GM23338 (cell line): Measurements from ENCODE around the gene CYB5D1. TPM values are rescaled to one million over a fixed set of nuclear protein-coding genes. Genes with fewer than 3 reads are reported as not detected.

Experiments used
- ATAC-seq: fragments of 200-7000 bp; cut with Tn5 transposase; 3 replicates; pipeline ENCODE4 v1.9.1; 2020
- DNase-seq: peaks from one replicate; pipeline ENCODE4 v3.0.0-alpha.2; 2015; ENCODE audit warnings: low spot score
- H2AFZ ChIP-seq: fragments of 200-600 bp; sonication (generic); 2 replicates; pipeline ENCODE4 v1.8.0; 2016; ENCODE audit warnings: antibody characterized with exemption, mild to moderate bottlenecking, moderate library complexity
- H3F3A ChIP-seq: fragments of 200-600 bp; sonication (generic); replicated peaks from 2 replicates; pipeline ENCODE4 v1.8.0; 2017; ENCODE audit warnings: antibody characterized with exemption, mixed run types, low read depth
- H3K27ac ChIP-seq: fragments of 200-600 bp; sonication (generic); 2 replicates; pipeline ENCODE4 v1.6.1; 2016; ENCODE audit warnings: low read depth
- H3K27me3 ChIP-seq: fragments of 200-600 bp; sonication (generic); 2 replicates; pipeline ENCODE4 v1.8.0; 2016; ENCODE audit warnings: mild to moderate bottlenecking, mixed run types, moderate library complexity; ENCODE audit not compliant: insufficient read depth
- H3K36me3 ChIP-seq: fragments of 200-600 bp; sonication (generic); 2 replicates; pipeline ENCODE4 v1.8.0; 2016; ENCODE audit warnings: mild to moderate bottlenecking; ENCODE audit not compliant: insufficient read depth
- H3K4me1 ChIP-seq: fragments of 200-600 bp; sonication (generic); 2 replicates; pipeline ENCODE4 v1.8.0; 2016; ENCODE audit warnings: mild to moderate bottlenecking, moderate library complexity; ENCODE audit not compliant: insufficient read depth
- H3K4me2 ChIP-seq: fragments of 200-600 bp; sonication (generic); 2 replicates; pipeline ENCODE4 v1.7.1; 2017; ENCODE audit warnings: mixed run types
- H3K4me3 ChIP-seq: fragments of 200-600 bp; sonication (generic); 2 replicates; pipeline ENCODE4 v1.6.1; 2016; ENCODE audit warnings: mixed run types
- H3K79me2 ChIP-seq: fragments of 200-600 bp; sonication (generic); replicated peaks from 2 replicates; pipeline ENCODE4 v1.8.0; 2017; ENCODE audit warnings: mild to moderate bottlenecking; ENCODE audit not compliant: insufficient read depth
- H3K9me2 ChIP-seq: fragments of 200-600 bp; sonication (generic); 2 replicates; pipeline ENCODE4 v1.8.0; 2017; ENCODE audit not compliant: insufficient read depth
- H4K20me1 ChIP-seq: fragments of 200-600 bp; sonication (generic); replicated peaks from 2 replicates; pipeline ENCODE4 v1.8.0; 2017; ENCODE audit warnings: mild to moderate bottlenecking; ENCODE audit not compliant: insufficient read depth
- H3K27ac Mint-ChIP-seq: 2 replicates; pipeline ENCODE4 v1.8.0; 2020; ENCODE audit warnings: inconsistent platforms, mild to moderate bottlenecking, moderate library complexity, mixed read lengths
- H3K27me3 Mint-ChIP-seq: 3 replicates; pipeline ENCODE4 v1.8.0; 2022; ENCODE audit warnings: low read depth, mild to moderate bottlenecking, moderate library complexity, mixed read lengths, inconsistent platforms; ENCODE audit not compliant: insufficient read depth, poor library complexity
- H3K36me3 Mint-ChIP-seq: 3 replicates; pipeline ENCODE4 v1.8.0; 2021; ENCODE audit warnings: low read depth, mild to moderate bottlenecking, inconsistent platforms, moderate library complexity, mixed read lengths
- H3K4me1 Mint-ChIP-seq: 3 replicates; pipeline ENCODE4 v1.8.0; 2020; ENCODE audit warnings: mild to moderate bottlenecking, inconsistent platforms, mixed read lengths
- H3K4me3 Mint-ChIP-seq: 3 replicates; pipeline ENCODE4 v1.8.0; 2021; ENCODE audit warnings: moderate library complexity, mild to moderate bottlenecking, inconsistent platforms, mixed read lengths
- H3K9me3 Mint-ChIP-seq: 3 replicates; pipeline ENCODE4 v1.8.0; 2020; ENCODE audit warnings: moderate library complexity, mild to moderate bottlenecking, inconsistent platforms, mixed read lengths
- CREB1 ChIP-seq: fragments of 250-450 bp; sonication (Bioruptor Pico); IDR thresholded peaks from 2 replicates; pipeline ENCODE4 v1.5.0; 2020; ENCODE audit warnings: low read depth, mild to moderate bottlenecking, moderate library complexity
- EZH2 ChIP-seq: fragments of 200-600 bp; sonication (generic); IDR thresholded peaks from one replicate; pipeline ENCODE4 v1.8.0; 2017; ENCODE audit warnings: antibody characterized with exemption, mild to moderate bottlenecking, low read depth; ENCODE audit not compliant: unreplicated experiment
- EZH2phosphoT487 ChIP-seq: fragments of 200-600 bp; sonication (generic); IDR thresholded peaks from one replicate; pipeline ENCODE4 v1.8.1; 2018; ENCODE audit warnings: antibody characterized with exemption; ENCODE audit not compliant: unreplicated experiment
- JUNB ChIP-seq: IDR thresholded peaks from one replicate; pipeline ENCODE4 v1.6.1; 2016; ENCODE audit warnings: antibody characterized with exemption; ENCODE audit not compliant: unreplicated experiment
- NANOG ChIP-seq: IDR thresholded peaks from 2 replicates; pipeline ENCODE4 v1.6.1; 2016; ENCODE audit warnings: antibody characterized with exemption, borderline replicate concordance
- ZNF114 ChIP-seq: fragments of 250-450 bp; sonication (Bioruptor Pico); IDR thresholded peaks from 2 replicates; pipeline ENCODE4 v1.5.0; 2020; ENCODE audit warnings: mild to moderate bottlenecking, moderate library complexity
- ZNF331 ChIP-seq: fragments of 250-450 bp; sonication (Bioruptor Pico); IDR thresholded peaks from 2 replicates; pipeline ENCODE4 v1.5.0; 2020; ENCODE audit warnings: low read depth, mild to moderate bottlenecking, moderate library complexity
- polyA plus RNA-seq: library from polyadenylated mRNA; unstranded; fragments of >200 nt; fragmentation: Nextera tagmentation; extraction: Ambion mirVana; gene quantifications from 2 replicates; pipeline ENCODE4 v1.2.1, GENCODE V29; 2016
- total RNA-seq: library from RNA; depleted of rRNA; stranded (reverse); fragments of >200 nt; shearing (Covaris generic); gene quantifications from 2 replicates; pipeline ENCODE4 v1.2.3, GENCODE V29; 2014
- TF ChIP-seq, protein P1 (sequence below), 2 experiments: fragments of 200-600 bp in 1 of 2; sonication (generic) in 1 of 2; conservative IDR thresholded peaks; 2 replicates each; pipeline versions ENCODE4 v1.5.1 to v1.6.1; 2016 to 2017; ENCODE audit warnings: antibody characterized with exemption in 2 of 2, low read depth in 2 of 2, mild to moderate bottlenecking in 2 of 2, moderate library complexity in 1 of 2

CYB5D1 gene
- total and polyA plus RNA-seq, 2 experiments from 2014 or later: 3.5 to 8.4 TPM

DNA sequence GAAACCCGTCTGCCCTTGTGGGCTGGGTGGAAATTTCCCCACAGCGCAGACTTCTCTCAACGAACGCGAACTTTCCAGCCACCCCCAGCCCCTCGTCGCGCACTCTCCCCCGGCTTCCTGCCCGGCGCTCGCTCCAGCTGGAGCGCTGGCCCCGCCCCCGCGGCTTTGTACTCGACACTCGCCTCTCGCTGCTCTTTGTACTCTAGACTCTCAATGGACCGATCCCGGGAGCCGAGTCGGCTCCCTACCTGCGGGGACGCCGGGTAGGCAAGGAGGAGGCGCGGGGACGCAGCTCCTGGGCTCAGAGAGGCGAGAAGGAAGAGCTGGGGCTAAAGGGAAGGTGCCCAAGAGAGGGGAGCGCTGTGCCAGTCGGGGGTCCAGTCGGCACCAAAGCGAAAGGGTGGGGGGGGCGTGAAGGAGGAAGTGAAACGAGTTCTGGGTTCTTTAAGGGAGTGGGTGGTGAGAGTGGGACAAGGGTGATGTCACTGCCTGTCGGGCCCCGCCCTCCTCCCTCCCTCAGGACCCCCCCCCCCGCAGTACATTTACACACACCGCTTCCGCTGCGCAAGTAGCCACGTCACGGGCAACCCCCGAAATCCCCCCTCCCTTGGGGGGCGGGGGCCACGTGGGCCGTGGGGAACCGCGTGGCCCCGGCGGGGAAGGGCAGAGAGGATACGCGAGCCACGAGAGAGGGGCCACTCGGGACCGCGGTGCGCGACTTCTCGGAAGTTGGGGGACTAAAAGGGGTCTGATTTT lies 14.1 kb upstream of the CYB5D1 start (continued):
- TF ChIP-seq ZNF331 (CRISPR knock-in tag) (no peak), ZNF114 (CRISPR knock-in tag) (no peak)
- TF ChIP-seq, protein P1, sequence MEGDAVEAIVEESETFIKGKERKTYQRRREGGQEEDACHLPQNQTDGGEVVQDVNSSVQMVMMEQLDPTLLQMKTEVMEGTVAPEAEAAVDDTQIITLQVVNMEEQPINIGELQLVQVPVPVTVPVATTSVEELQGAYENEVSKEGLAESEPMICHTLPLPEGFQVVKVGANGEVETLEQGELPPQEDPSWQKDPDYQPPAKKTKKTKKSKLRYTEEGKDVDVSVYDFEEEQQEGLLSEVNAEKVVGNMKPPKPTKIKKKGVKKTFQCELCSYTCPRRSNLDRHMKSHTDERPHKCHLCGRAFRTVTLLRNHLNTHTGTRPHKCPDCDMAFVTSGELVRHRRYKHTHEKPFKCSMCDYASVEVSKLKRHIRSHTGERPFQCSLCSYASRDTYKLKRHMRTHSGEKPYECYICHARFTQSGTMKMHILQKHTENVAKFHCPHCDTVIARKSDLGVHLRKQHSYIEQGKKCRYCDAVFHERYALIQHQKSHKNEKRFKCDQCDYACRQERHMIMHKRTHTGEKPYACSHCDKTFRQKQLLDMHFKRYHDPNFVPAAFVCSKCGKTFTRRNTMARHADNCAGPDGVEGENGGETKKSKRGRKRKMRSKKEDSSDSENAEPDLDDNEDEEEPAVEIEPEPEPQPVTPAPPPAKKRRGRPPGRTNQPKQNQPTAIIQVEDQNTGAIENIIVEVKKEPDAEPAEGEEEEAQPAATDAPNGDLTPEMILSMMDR (conservative IDR thresholded peaks at IDR 0.05; ENCODE audit: low read depth in 2 of 2): no peak

DNA sequence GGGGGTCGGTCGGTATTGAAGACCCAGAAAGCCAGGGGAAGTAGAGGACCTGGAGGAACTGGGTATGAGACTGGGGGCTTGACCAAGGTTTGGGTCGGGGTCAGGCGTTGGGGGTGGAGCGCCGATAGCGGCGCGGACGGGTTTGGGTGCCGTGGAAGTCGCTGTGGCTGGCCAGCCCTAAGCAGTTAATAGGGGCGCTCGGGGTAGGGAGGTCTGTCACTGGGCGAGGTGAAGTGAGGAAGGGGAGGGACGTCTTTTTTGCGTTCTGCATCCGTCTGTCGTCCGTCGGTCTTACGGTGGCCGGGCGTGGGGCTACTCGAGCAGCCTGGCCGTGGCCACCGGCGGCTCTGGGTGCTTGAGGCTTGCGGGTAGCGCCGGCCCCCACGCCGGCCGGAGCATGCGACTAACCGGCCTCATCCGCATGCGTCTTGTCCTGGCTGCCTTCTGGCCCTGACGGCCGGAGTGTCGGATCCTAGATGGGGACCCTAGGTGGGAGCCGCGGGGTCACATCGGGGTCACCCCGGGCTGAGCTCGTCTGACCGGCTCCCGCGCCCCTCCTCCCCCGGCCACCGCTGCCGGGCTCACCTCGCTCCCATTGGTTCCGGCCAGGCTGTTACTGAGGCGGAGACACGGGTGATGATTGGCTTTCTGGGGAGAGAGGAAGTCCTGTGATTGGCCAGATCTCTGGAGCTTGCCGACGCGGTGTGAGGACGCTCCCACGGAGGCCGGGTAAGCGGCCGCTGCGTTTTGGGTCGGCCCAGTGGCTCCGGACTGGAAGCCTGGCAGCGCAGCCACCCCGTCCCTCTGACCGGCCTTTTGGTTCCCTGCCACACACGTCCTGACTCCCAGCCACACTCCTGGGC lies 13.3 kb upstream of the CYB5D1 start:
- Histone ChIP-seq H3K27me3 (peaks cover 83% of the 10 kb centered on the region), H2AFZ (peak overlapping the region; percentile 76), H3K9me2 (no peaks in the 10 kb centered on the region), H3K4me1 (peaks cover 11% of the 10 kb centered on the region; the same call in 1 of the 2 replicates), H3K36me3 (peaks cover 6% of the 10 kb centered on the region; the same call in 1 of the 2 replicates), H3F3A (peaks cover 8% of the 10 kb centered on the region; the same call in 1 of the 2 replicates), H4K20me1 (peaks cover 13% of the 10 kb centered on the region), H3K4me2 (peak overlapping the region; percentile 99), H3K27ac (no peak overlapping the region), H3K79me2 (no peaks in the 10 kb centered on the region), H3K4me3 (peak overlapping the region; percentile 94)
- Mint-ChIP-seq H3K4me1 (peaks cover 20% of the 10 kb centered on the region), H3K27ac (no peak overlapping the region), H3K4me3 (peak overlapping the region; percentile 88), H3K9me3 (no peaks in the 10 kb centered on the region; the same call in 2 of the 3 replicates), H3K36me3 (peaks cover 2% of the 10 kb centered on the region; the same call in 1 of the 3 replicates), H3K27me3 (peaks cover 55% of the 10 kb centered on the region)
- peak; percentile 79 for TF ChIP-seq CREB1 (CRISPR knock-in tag)
- TF ChIP-seq JUNB: no peak
- ATAC-seq: peak; percentile 72
- peak; percentile 97 for DNase-seq

DNA sequence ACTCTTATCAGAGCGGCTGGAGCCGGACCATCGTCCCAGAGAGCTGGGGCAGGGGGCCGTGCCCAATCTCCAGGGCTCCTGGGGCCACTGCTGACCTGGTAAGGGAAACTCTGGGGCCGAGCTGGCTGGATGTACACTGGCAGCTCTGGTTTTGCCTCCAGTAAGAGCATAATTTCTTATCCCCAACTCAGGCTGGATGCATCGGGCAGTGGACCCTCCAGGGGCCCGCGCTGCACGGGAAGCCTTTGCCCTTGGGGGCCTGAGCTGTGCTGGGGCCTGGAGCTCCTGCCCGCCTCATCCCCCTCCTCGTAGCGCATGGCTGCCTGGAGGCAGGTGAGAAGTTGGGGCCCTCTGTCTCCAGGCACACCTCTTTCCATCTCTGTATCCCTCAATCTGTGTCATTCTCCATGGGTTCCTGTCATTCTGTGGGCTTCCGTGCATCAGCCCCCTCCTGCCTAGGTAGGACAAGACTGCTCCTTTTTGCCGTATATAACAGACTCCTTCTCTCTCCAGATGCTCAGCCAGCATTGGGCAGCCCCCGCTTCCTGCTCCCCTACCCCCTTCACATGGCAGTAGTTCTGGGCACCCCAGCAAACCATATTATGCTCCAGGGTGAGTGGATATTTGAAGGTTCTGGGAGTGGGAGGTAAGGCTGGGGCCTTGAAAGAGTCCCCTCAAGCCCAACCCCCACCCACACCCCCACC lies 12.3 kb upstream of the CYB5D1 start:
- Mint-ChIP-seq H3K27ac (no peak overlapping the region), H3K27me3 (peaks cover 48% of the 10 kb centered on the region), H3K4me3 (peak overlapping the region; percentile 88), H3K36me3 (peaks cover 2% of the 10 kb centered on the region; the same call in 1 of the 3 replicates), H3K9me3 (no peaks in the 10 kb centered on the region; the same call in 2 of the 3 replicates), H3K4me1 (peaks cover 14% of the 10 kb centered on the region)
- Histone ChIP-seq H3K36me3 (peaks cover 5% of the 10 kb centered on the region; the same call in 1 of the 2 replicates), H3K4me1 (peaks cover 11% of the 10 kb centered on the region; the same call in 1 of the 2 replicates), H3K9me2 (no peaks in the 10 kb centered on the region), H2AFZ (peak overlapping the region; percentile 73), H3K27me3 (peaks cover 83% of the 10 kb centered on the region), H4K20me1 (peaks cover 7% of the 10 kb centered on the region), H3F3A (0 out of 2 replicates have a peak, but pooled peaks cover 8% of the 10 kb centered on the region), H3K79me2 (no peaks in the 10 kb centered on the region), H3K27ac (no peak overlapping the region), H3K4me3 (peak overlapping the region; percentile 94), H3K4me2 (peak overlapping the region; percentile 99)
- DNase-seq: no peak
- no peak for ATAC-seq
- TF ChIP-seq NANOG: no peak
- TF ChIP-seq EZH2phosphoT487: no peak
- TF ChIP-seq EZH2: no peak
